HG02981 (cell line): ENCODE data around the gene UBE2S.
"Not testable (repeated sequence)": the region's sequence is repeated elsewhere in the genome, so short reads cannot be mapped to it uniquely, and the experiment has no call there.

Source experiments
- ATAC-seq: cut with Tn5 transposase; IDR thresholded peaks from one replicate; pipeline ENCODE4 v1.9.1; 2021; ENCODE audit warnings: mild to moderate bottlenecking, moderate library complexity; ENCODE audit not compliant: unreplicated experiment

The UBE2S gene

GRCh38 chr19:55406826-55407549, 600 bp downstream of the UBE2S start:
- ATAC-seq, result peak; percentile 11

GRCh38 chr19:55406091-55406825, 1.3 kb downstream of the UBE2S start:
- no peak for ATAC-seq

DNA sequence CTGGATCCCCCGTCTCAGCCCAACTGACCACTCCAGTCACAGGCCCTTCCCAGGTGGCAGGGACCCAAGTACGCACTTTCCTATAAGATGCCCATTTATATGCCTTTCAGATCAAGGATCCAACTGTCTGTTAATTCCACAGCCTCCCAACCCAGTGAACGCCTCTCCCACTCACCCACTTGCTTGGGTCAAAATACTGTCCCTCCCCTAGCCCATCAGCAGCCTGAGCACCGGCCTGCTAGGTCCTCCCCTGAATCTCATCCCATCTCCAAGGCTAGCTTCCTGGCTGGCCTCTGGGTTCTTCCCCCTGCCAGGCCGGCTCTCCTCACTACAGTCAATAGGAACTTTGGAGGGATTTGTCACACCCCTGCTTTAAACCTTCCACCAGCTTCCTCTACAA, 1.9 kb downstream of the UBE2S start:
- no peak for ATAC-seq

- ATAC-seq, result no peak
Measured at GRCh38 chr19:55402509-55402908, 5.1 kb downstream of the UBE2S start.

GRCh38 chr19:55401390-55401789, 6.2 kb downstream of the UBE2S start:
- not testable (repeated sequence) for ATAC-seq

- ATAC-seq, result no peak
Measured at GRCh38 chr19:55400281-55401087, 7.1 kb downstream of the UBE2S start.

- no peak for ATAC-seq
Measured at GRCh38 chr19:55398200-55398925, 9.2 kb downstream of the UBE2S start.

- ATAC-seq, result no peak
Measured at GRCh38 chr19:55392820-55393761, 14.5 kb downstream of the UBE2S start.

DNA sequence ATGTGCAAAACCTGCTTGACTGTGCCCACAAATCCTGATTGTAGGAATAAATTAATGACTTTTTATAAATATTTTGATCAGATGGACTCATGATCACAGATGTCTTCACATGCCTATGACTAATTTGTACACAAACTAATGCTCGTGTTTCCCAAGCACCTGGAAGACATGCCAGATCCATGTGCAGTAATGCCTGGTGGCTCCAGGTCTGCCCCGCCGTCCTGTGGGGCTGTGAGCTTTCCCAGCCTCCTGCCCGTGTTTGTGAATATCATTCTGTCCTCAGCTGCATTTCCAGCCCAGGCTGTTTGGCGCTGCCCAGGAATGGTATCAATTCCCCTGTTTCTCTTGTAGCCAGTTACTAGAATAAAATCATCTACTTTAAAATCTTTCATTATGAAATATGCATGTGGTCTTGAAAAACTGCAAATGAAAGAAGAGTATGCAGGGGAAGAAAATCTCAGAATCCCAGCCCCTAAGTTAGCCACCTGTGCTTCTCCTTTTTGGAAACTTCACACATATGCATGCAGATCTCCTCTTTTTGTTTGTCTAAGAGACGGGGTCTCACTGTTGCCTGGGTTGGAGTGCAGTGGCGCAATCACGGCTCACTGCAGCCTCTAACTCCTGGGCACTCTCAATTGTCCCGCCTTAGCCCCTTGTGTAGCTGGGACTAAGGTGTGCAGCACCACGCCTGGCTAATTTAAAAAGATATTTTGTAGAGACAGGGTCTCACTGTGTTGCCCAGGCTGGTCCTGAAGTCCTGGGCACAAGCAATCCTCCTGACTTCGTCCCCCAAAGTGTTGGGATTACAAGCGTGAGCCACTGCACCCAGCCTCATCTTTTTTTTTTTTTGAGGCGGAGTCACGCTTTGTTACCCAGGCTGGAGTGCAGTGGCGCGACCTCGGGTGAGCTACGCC, 15.6 kb downstream of the UBE2S start:
- no peak for ATAC-seq

DNA sequence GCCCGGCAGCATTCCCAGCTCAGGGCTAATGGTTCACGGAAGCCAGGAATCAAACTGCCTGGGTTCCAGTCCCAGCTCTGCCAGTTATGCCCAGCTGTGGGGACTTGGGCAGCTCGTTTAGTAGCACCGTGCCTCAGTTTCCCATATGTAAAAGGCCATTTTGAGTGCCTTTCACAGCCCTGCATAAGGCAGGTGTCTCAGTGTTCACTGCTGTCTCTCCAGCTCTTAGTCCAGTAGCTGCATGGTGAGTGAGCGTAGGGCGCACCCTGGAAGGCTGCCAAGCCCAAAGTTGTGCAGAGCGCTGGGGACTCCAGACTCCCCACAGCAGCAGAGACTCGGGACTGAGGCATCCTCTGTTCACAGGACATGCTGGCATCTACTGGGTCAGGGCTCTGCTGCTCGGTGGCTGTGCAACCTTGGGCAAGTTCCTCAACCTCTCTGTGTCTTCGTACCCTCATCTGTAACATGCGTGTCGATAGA, 16.4 kb downstream of the UBE2S start:
- ATAC-seq, result no peak

- ATAC-seq, result no peak
Measured at GRCh38 chr19:55390461-55390880, 17.1 kb downstream of the UBE2S start.

- ATAC-seq, result no peak
Measured at GRCh38 chr19:55389386-55390317, 17.9 kb downstream of the UBE2S start.

DNA sequence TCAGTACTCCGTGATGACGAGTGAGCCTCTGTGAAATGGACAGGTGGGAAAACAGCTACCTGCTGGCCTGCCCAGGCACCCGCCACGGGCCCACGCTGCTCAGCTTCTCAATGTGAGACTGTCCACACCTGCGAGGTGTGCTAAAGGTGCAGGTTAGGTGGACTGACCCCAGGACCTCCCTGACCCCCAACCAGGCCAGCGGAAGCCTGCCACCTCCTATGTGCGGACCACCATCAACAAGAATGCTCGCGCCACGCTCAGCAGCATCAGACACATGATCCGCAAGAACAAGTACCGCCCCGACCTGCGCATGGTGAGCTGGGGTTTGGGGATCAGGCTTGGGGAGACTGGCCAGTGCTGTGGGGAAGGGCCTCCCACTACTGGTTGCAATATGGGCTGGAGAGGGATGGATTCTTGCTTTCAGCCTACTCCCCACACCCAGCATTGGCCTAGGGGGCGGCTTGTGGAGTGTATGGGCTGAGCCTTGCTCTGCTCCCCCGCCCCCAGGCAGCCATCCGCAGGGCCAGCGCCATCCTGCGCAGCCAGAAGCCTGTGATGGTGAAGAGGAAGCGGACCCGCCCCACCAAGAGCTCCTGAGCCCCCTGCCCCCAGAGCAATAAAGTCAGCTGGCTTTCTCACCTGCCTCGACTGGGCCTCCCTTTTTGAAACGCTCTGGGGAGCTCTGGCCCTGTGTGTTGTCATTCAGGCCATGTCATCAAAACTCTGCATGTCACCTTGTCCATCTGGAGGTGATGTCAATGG, 19.7 kb downstream of the UBE2S start:
- ATAC-seq, result no peak

- no peak for ATAC-seq
Measured at GRCh38 chr19:55386493-55386971, 21.1 kb downstream of the UBE2S start.

- ATAC-seq, result peak; percentile 58
Measured at GRCh38 chr19:55385724-55386492, 21.7 kb downstream of the UBE2S start, which contains the start of gene RPL28. RPL28 (plus strand) TSS chr19:55385932; CDS start chr19:55386358, 426 bp downstream.
